Measurements from ENCODE around the gene KLF1.

KLF1 gene

DNA sequence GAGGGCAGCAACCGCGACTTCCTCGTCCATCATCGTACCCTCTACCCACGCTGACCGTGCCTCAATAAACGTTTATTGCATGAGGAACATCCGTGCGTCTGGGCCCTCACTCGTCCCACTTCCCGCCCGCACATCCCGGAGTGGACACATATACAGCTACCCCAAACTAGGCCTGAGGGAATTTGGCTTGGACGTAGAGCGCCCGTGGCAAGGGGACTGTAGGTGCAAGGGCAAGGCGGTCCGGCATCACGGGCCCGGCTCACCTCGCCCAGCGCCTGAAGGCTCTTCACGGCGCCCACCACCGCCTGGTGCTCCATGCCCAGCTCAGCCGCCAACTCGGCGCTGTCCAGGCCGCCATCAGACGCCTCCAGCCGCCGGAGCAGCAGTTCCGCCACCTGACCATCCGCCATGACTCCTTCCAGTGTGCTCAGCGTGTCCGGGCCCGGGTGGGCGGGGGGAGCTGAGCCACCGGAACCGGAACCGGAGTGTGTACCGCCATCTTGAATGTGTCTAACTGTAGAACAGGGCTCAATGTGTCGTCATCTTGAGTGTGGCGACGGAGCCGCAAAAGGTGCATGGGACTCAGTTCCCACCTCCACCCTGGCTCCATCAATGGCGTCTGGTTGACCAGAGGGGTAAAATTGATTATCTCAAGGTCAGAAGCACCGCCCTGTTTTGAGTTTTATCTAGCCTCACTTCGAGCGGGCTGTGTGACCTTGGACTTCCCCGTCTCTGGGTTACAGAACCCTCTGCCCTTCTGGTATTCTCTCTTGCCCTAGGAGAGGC, 46.5 kb upstream of the KLF1 start, which contains the start of gene FARSA (continued):
- TF ChIP-seq, protein P1, sequence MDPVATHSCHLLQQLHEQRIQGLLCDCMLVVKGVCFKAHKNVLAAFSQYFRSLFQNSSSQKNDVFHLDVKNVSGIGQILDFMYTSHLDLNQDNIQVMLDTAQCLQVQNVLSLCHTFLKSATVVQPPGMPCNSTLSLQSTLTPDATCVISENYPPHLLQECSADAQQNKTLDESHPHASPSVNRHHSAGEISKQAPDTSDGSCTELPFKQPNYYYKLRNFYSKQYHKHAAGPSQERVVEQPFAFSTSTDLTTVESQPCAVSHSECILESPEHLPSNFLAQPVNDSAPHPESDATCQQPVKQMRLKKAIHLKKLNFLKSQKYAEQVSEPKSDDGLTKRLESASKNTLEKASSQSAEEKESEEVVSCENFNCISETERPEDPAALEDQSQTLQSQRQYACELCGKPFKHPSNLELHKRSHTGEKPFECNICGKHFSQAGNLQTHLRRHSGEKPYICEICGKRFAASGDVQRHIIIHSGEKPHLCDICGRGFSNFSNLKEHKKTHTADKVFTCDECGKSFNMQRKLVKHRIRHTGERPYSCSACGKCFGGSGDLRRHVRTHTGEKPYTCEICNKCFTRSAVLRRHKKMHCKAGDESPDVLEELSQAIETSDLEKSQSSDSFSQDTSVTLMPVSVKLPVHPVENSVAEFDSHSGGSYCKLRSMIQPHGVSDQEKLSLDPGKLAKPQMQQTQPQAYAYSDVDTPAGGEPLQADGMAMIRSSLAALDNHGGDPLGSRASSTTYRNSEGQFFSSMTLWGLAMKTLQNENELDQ (tag by site-specific recombination; IDR thresholded peaks at IDR 0.05; ENCODE audit: low read depth): no peak
- no peak for TF ChIP-seq ZNF776 (tag by site-specific recombination; IDR thresholded peaks at IDR 0.05; ENCODE audit: borderline replicate concordance)
- TF ChIP-seq ZNF660 (tag by site-specific recombination; IDR thresholded peaks at IDR 0.05): peak; percentile 75; the same call in 1 of the 2 replicates
- TF ChIP-seq INSM2 (tag by site-specific recombination; IDR thresholded peaks at IDR 0.05): peak; percentile 58; the same call in 1 of the 2 replicates
- TF ChIP-seq ZBTB48 (tag by site-specific recombination; IDR thresholded peaks at IDR 0.05): peak; percentile 36; the same call in 1 of the 2 replicates
- peak; percentile 67 for TF ChIP-seq SP7 (tag by site-specific recombination; IDR thresholded peaks at IDR 0.05)
- no peak for TF ChIP-seq ZNF48 (tag by site-specific recombination; IDR thresholded peaks at IDR 0.05)
- TF ChIP-seq KLF8 (tag by site-specific recombination; IDR thresholded peaks at IDR 0.05): no peak; the same call in 1 of the 2 replicates
- TF ChIP-seq ZNF311 (tag by site-specific recombination; IDR thresholded peaks at IDR 0.05; ENCODE audit: borderline replicate concordance): no peak
- no peak for TF ChIP-seq ZNF626 (tag by site-specific recombination; IDR thresholded peaks at IDR 0.05)
- TF ChIP-seq, protein P2, sequence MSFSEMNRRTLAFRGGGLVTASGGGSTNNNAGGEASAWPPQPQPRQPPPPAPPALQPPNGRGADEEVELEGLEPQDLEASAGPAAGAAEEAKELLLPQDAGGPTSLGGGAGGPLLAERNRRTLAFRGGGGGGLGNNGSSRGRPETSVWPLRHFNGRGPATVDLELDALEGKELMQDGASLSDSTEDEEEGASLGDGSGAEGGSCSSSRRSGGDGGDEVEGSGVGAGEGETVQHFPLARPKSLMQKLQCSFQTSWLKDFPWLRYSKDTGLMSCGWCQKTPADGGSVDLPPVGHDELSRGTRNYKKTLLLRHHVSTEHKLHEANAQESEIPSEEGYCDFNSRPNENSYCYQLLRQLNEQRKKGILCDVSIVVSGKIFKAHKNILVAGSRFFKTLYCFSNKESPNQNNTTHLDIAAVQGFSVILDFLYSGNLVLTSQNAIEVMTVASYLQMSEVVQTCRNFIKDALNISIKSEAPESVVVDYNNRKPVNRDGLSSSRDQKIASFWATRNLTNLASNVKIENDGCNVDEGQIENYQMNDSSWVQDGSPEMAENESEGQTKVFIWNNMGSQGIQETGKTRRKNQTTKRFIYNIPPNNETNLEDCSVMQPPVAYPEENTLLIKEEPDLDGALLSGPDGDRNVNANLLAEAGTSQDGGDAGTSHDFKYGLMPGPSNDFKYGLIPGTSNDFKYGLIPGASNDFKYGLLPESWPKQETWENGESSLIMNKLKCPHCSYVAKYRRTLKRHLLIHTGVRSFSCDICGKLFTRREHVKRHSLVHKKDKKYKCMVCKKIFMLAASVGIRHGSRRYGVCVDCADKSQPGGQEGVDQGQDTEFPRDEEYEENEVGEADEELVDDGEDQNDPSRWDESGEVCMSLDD (tag by site-specific recombination; IDR thresholded peaks at IDR 0.05): no peak
- TF ChIP-seq ZNF571 (tag by site-specific recombination; IDR thresholded peaks at IDR 0.05): no peak
- no peak for TF ChIP-seq KLF7 (tag by site-specific recombination; IDR thresholded peaks at IDR 0.05; ENCODE audit: borderline replicate concordance)
- no peak for TF ChIP-seq ZNF473 (tag by site-specific recombination; IDR thresholded peaks at IDR 0.05)
- TF ChIP-seq, protein P3, sequence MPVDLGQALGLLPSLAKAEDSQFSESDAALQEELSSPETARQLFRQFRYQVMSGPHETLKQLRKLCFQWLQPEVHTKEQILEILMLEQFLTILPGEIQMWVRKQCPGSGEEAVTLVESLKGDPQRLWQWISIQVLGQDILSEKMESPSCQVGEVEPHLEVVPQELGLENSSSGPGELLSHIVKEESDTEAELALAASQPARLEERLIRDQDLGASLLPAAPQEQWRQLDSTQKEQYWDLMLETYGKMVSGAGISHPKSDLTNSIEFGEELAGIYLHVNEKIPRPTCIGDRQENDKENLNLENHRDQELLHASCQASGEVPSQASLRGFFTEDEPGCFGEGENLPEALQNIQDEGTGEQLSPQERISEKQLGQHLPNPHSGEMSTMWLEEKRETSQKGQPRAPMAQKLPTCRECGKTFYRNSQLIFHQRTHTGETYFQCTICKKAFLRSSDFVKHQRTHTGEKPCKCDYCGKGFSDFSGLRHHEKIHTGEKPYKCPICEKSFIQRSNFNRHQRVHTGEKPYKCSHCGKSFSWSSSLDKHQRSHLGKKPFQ (tag by site-specific recombination; IDR thresholded peaks at IDR 0.05): peak; percentile 90
- TF ChIP-seq, protein P4, sequence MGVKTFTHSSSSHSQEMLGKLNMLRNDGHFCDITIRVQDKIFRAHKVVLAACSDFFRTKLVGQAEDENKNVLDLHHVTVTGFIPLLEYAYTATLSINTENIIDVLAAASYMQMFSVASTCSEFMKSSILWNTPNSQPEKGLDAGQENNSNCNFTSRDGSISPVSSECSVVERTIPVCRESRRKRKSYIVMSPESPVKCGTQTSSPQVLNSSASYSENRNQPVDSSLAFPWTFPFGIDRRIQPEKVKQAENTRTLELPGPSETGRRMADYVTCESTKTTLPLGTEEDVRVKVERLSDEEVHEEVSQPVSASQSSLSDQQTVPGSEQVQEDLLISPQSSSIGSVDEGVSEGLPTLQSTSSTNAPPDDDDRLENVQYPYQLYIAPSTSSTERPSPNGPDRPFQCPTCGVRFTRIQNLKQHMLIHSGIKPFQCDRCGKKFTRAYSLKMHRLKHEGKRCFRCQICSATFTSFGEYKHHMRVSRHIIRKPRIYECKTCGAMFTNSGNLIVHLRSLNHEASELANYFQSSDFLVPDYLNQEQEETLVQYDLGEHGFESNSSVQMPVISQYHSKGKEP (tag by site-specific recombination; IDR thresholded peaks at IDR 0.05): no peak
- 0 out of 2 replicates have a peak, but pooled peaks have one; percentile 21 for TF ChIP-seq ZNF239 (tag by site-specific recombination; IDR thresholded peaks at IDR 0.05)
- peak; percentile 78 for TF ChIP-seq ZNF600 (tag by site-specific recombination; IDR thresholded peaks at IDR 0.05)
- TF ChIP-seq ZNF518A (tag by site-specific recombination; conservative IDR thresholded peaks at IDR 0.05; ENCODE audit: low read depth): peak; percentile 89
- no peak for TF ChIP-seq MEIS1 (CRISPR knock-in tag; IDR thresholded peaks at IDR 0.05; ENCODE audit: borderline replicate concordance)
- no peak for TF ChIP-seq ZFP41 (tag by site-specific recombination; IDR thresholded peaks at IDR 0.05; ENCODE audit: borderline replicate concordance)

Measured in HEK293 (cell line).